Measurements from ENCODE around the gene SSBP3.

- TF ChIP-seq CTCF (IDR thresholded peaks at IDR 0.05; ENCODE audit: borderline replicate concordance, extremely low read depth, low read length, poor library complexity, severe bottlenecking) (no peak), EZH2 (IDR thresholded peaks at IDR 0.05; ENCODE audit: borderline replicate concordance, low read depth, low read length, severe bottlenecking) (no peak)
These were observed 45.8 kb downstream of the SSBP3 start for GRCh38 chr1:54360165-54361005.

Data from DND-41 (cell line).